HG03565 (cell line): Measurements from ENCODE around the gene STAT5A.
"Not testable (repeated sequence)": the region's sequence is repeated elsewhere in the genome, so short reads cannot be mapped to it uniquely, and the experiment has no call there.

Source experiments
- ATAC-seq: cut with Tn5 transposase; IDR thresholded peaks from one replicate; pipeline ENCODE4 v1.9.1; 2021; ENCODE audit warnings: mild to moderate bottlenecking, moderate library complexity; ENCODE audit not compliant: unreplicated experiment

Gene STAT5A

GRCh38 chr17:42359133-42359532 lies 70.8 kb downstream of the STAT5A start:
- no peak for ATAC-seq

- ATAC-seq: not testable (repeated sequence)
Measured at GRCh38 chr17:42360388-42360787, 72.1 kb downstream of the STAT5A start.
